ENCODE results near the gene TST. TPM values are rescaled to one million over a fixed set of nuclear protein-coding genes. Genes with fewer than 3 reads are reported as not detected.

The TST gene
- total and polyA plus RNA-seq, 11 donors = 35.8 to 143 (median 58.1) TPM

- peak in 1 of 5 donors; percentile 17 for DNase-seq
- TF ChIP-seq POLR2A (IDR thresholded peaks at IDR 0.05) (no peak), CTCF (IDR thresholded peaks at IDR 0.05) (no peak)
- Histone ChIP-seq H3K4me1 (no peaks in the 10 kb centered on the region), H3K36me3 (peaks cover 0 to 36% (median 5%) of the 10 kb centered on the region in 9 donors), H3K9me3 (no peaks in the 10 kb centered on the region), H3K27me3 (peaks cover 0 to 11% (median under 1%) of the 10 kb centered on the region in 9 donors), H3K27ac (no peak overlapping the region), H3K4me3 (no peak overlapping the region)
- 83 to 95% (median 87%) methylated on average over 12 to 15 of the region's 15 CpGs for WGBS, 4 donors
- intact Hi-C loops (cut with DNase I) = no loop called here
- no peak for ATAC-seq
Measured at GRCh38 chr22:37062702-37063381, 43.6 kb upstream of the TST start.

GRCh38 chr22:37062376-37062675 lies 43.1 kb upstream of the TST start:
- no peaks in the 10 kb centered on the region for H3K4me1 ChIP-seq
- H3K36me3 ChIP-seq = peaks cover 0 to 41% (median 9%) of the 10 kb centered on the region in 9 donors
- DNase-seq (no peak), ATAC-seq (no peak)
- peaks cover 0 to 6% (median 0%) of the 10 kb centered on the region in 9 donors for H3K27me3 ChIP-seq
- H3K27ac ChIP-seq = no peak overlapping the region
- no peak overlapping the region for H3K4me3 ChIP-seq
- intact Hi-C loops (cut with DNase I) = no loop called here
- no peak for TF ChIP-seq CTCF (IDR thresholded peaks at IDR 0.05)
- no peak for TF ChIP-seq POLR2A (IDR thresholded peaks at IDR 0.05)
- no peaks in the 10 kb centered on the region for H3K9me3 ChIP-seq
- 64 to 76% (median 70%) methylated on average over 7 of the region's 7 CpGs for WGBS, 4 donors

GRCh38 chr22:37061611-37062375 lies 42.5 kb upstream of the TST start:
- TF ChIP-seq CTCF (IDR thresholded peaks at IDR 0.05) (no peak), POLR2A (IDR thresholded peaks at IDR 0.05) (no peak)
- H3K4me3 ChIP-seq = no peak overlapping the region
- H3K4me1 ChIP-seq = no peaks in the 10 kb centered on the region
- peaks cover 0 to 47% (median 13%) of the 10 kb centered on the region in 9 donors for H3K36me3 ChIP-seq
- no peak overlapping the region for H3K27ac ChIP-seq
- ATAC-seq (no peak), DNase-seq (peak in 1 of 5 donors; percentile 14)
- H3K9me3 ChIP-seq = no peaks in the 10 kb centered on the region
- intact Hi-C loops (cut with DNase I) = no loop called here
- H3K27me3 ChIP-seq = peaks cover 0 to under 1% (median 0%) of the 10 kb centered on the region in 9 donors
- 89 to 97% (median 91%) methylated on average over 10 of the region's 10 CpGs for WGBS, 4 donors

- peak in 1 of 5 donors; percentile 15 for DNase-seq
- 89 to 92% (median 91%) methylated on average over 28 of the region's 28 CpGs for WGBS, 4 donors
- H3K36me3 ChIP-seq = peaks cover 0 to 54% (median 13%) of the 10 kb centered on the region in 9 donors
- H3K27me3 ChIP-seq = no peaks in the 10 kb centered on the region
- H3K9me3 ChIP-seq = no peaks in the 10 kb centered on the region
- no peak for TF ChIP-seq POLR2A (IDR thresholded peaks at IDR 0.05)
- no peak for TF ChIP-seq CTCF (IDR thresholded peaks at IDR 0.05)
- H3K27ac ChIP-seq = no peak overlapping the region
- H3K4me1 ChIP-seq = no peaks in the 10 kb centered on the region
- intact Hi-C loops (cut with DNase I) = no loop called here
- ATAC-seq = no peak
- no peak overlapping the region for H3K4me3 ChIP-seq
Measured at GRCh38 chr22:37060801-37061610, 41.8 kb upstream of the TST start.

Data from heart left ventricle (tissue), 16 donors.